HEK293 (cell line): ENCODE results near the gene TIGD3.

Experiments used
- RBAK ChIP-seq: fragments of 450-650 bp; formaldehyde crosslinking; IDR thresholded peaks from 2 replicates; pipeline ENCODE4 v1.5.1; 2016; ENCODE audit warnings: missing biosample characterization, missing genetic modification characterization
- ZNF157 ChIP-seq: fragments of 450-650 bp; formaldehyde crosslinking; IDR thresholded peaks from 2 replicates; pipeline ENCODE4 v1.5.1; 2016; ENCODE audit warnings: missing biosample characterization, missing genetic modification characterization
- ZNF174 ChIP-seq: fragments of 450-650 bp; formaldehyde crosslinking; IDR thresholded peaks from 2 replicates; pipeline ENCODE4 v1.5.0; 2017; ENCODE audit warnings: missing biosample characterization, mild to moderate bottlenecking, missing genetic modification characterization
- ZNF23 ChIP-seq: fragments of 450-650 bp; formaldehyde crosslinking; IDR thresholded peaks from 2 replicates; pipeline ENCODE4 v1.5.1; 2016; ENCODE audit warnings: missing biosample characterization, missing genetic modification characterization, borderline replicate concordance
- ZNF529 ChIP-seq: fragments of 450-650 bp; formaldehyde crosslinking; IDR thresholded peaks from 2 replicates; pipeline ENCODE4 v1.5.1; 2017; ENCODE audit warnings: missing genetic modification characterization, missing biosample characterization; ENCODE audit not compliant: insufficient replicate concordance
- ZNF768 ChIP-seq: fragments of 450-650 bp; formaldehyde crosslinking; IDR thresholded peaks from 2 replicates; pipeline ENCODE4 v1.5.1; 2018; ENCODE audit warnings: missing biosample characterization, mild to moderate bottlenecking, missing genetic modification characterization
- ZNF777 ChIP-seq: fragments of 450-650 bp; formaldehyde crosslinking; IDR thresholded peaks from 2 replicates; pipeline ENCODE4 v1.5.1; 2017; ENCODE audit warnings: missing biosample characterization, missing genetic modification characterization, borderline replicate concordance
- TF ChIP-seq, protein P1 (sequence below): fragments of 450-650 bp; formaldehyde crosslinking; IDR thresholded peaks from 2 replicates; pipeline ENCODE4 v1.5.1; 2016; ENCODE audit warnings: missing biosample characterization, missing genetic modification characterization
- TF ChIP-seq, protein P2 (sequence below): fragments of 450-650 bp; formaldehyde crosslinking; optimal IDR thresholded peaks from 2 replicates; pipeline ENCODE3; 2016; ENCODE audit warnings: missing biosample characterization, mild to moderate bottlenecking, missing genetic modification characterization
- TF ChIP-seq, protein P3 (sequence below): fragments of 450-650 bp; formaldehyde crosslinking; IDR thresholded peaks from 2 replicates; pipeline ENCODE4 v1.5.1; 2016; ENCODE audit warnings: missing biosample characterization, missing genetic modification characterization
- TF ChIP-seq, protein P4 (sequence below): fragments of 450-650 bp; formaldehyde crosslinking; IDR thresholded peaks from 2 replicates; pipeline ENCODE4 v1.5.1; 2016; ENCODE audit warnings: missing biosample characterization, missing genetic modification characterization
- TF ChIP-seq, protein P5 (sequence below): fragments of 450-650 bp; formaldehyde crosslinking; IDR thresholded peaks from 2 replicates; pipeline ENCODE4 v1.5.1; 2016; ENCODE audit warnings: missing biosample characterization, missing genetic modification characterization, borderline replicate concordance

DNA sequence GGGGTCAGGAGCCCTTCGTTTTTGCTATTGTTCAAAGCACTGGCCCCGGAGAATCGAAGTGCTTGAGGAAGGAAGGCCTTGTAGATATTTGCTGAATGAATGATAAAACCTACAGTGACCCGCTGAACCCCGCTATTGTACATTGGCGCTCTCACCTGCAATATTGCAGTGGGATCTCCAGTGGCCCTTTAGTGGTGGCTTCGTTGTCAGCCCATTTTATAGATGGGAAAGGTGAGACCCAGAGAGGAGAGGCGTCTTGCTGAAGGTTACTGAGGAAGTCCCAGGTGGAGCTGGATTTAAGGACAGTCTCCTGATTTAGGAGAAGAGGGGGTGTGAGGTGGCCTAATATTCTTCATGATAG is 38.7 kb upstream of the TIGD3 start:
- TF ChIP-seq, protein P1, sequence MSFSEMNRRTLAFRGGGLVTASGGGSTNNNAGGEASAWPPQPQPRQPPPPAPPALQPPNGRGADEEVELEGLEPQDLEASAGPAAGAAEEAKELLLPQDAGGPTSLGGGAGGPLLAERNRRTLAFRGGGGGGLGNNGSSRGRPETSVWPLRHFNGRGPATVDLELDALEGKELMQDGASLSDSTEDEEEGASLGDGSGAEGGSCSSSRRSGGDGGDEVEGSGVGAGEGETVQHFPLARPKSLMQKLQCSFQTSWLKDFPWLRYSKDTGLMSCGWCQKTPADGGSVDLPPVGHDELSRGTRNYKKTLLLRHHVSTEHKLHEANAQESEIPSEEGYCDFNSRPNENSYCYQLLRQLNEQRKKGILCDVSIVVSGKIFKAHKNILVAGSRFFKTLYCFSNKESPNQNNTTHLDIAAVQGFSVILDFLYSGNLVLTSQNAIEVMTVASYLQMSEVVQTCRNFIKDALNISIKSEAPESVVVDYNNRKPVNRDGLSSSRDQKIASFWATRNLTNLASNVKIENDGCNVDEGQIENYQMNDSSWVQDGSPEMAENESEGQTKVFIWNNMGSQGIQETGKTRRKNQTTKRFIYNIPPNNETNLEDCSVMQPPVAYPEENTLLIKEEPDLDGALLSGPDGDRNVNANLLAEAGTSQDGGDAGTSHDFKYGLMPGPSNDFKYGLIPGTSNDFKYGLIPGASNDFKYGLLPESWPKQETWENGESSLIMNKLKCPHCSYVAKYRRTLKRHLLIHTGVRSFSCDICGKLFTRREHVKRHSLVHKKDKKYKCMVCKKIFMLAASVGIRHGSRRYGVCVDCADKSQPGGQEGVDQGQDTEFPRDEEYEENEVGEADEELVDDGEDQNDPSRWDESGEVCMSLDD (tag by site-specific recombination), result no peak
- TF ChIP-seq RBAK (tag by site-specific recombination), result no peak
- TF ChIP-seq ZNF174 (tag by site-specific recombination), result no peak
- TF ChIP-seq ZNF529, result no peak
- TF ChIP-seq, protein P2, sequence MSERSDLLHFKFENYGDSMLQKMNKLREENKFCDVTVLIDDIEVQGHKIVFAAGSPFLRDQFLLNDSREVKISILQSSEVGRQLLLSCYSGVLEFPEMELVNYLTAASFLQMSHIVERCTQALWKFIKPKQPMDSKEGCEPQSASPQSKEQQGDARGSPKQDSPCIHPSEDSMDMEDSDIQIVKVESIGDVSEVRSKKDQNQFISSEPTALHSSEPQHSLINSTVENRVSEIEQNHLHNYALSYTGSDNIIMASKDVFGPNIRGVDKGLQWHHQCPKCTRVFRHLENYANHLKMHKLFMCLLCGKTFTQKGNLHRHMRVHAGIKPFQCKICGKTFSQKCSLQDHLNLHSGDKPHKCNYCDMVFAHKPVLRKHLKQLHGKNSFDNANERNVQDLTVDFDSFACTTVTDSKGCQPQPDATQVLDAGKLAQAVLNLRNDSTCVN, result no peak
- TF ChIP-seq, protein P3, sequence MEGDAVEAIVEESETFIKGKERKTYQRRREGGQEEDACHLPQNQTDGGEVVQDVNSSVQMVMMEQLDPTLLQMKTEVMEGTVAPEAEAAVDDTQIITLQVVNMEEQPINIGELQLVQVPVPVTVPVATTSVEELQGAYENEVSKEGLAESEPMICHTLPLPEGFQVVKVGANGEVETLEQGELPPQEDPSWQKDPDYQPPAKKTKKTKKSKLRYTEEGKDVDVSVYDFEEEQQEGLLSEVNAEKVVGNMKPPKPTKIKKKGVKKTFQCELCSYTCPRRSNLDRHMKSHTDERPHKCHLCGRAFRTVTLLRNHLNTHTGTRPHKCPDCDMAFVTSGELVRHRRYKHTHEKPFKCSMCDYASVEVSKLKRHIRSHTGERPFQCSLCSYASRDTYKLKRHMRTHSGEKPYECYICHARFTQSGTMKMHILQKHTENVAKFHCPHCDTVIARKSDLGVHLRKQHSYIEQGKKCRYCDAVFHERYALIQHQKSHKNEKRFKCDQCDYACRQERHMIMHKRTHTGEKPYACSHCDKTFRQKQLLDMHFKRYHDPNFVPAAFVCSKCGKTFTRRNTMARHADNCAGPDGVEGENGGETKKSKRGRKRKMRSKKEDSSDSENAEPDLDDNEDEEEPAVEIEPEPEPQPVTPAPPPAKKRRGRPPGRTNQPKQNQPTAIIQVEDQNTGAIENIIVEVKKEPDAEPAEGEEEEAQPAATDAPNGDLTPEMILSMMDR (tag by site-specific recombination), result no peak
- no peak for TF ChIP-seq ZNF777 (tag by site-specific recombination)
- TF ChIP-seq, protein P4, sequence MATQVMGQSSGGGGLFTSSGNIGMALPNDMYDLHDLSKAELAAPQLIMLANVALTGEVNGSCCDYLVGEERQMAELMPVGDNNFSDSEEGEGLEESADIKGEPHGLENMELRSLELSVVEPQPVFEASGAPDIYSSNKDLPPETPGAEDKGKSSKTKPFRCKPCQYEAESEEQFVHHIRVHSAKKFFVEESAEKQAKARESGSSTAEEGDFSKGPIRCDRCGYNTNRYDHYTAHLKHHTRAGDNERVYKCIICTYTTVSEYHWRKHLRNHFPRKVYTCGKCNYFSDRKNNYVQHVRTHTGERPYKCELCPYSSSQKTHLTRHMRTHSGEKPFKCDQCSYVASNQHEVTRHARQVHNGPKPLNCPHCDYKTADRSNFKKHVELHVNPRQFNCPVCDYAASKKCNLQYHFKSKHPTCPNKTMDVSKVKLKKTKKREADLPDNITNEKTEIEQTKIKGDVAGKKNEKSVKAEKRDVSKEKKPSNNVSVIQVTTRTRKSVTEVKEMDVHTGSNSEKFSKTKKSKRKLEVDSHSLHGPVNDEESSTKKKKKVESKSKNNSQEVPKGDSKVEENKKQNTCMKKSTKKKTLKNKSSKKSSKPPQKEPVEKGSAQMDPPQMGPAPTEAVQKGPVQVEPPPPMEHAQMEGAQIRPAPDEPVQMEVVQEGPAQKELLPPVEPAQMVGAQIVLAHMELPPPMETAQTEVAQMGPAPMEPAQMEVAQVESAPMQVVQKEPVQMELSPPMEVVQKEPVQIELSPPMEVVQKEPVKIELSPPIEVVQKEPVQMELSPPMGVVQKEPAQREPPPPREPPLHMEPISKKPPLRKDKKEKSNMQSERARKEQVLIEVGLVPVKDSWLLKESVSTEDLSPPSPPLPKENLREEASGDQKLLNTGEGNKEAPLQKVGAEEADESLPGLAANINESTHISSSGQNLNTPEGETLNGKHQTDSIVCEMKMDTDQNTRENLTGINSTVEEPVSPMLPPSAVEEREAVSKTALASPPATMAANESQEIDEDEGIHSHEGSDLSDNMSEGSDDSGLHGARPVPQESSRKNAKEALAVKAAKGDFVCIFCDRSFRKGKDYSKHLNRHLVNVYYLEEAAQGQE, result no peak
- TF ChIP-seq, protein P5, sequence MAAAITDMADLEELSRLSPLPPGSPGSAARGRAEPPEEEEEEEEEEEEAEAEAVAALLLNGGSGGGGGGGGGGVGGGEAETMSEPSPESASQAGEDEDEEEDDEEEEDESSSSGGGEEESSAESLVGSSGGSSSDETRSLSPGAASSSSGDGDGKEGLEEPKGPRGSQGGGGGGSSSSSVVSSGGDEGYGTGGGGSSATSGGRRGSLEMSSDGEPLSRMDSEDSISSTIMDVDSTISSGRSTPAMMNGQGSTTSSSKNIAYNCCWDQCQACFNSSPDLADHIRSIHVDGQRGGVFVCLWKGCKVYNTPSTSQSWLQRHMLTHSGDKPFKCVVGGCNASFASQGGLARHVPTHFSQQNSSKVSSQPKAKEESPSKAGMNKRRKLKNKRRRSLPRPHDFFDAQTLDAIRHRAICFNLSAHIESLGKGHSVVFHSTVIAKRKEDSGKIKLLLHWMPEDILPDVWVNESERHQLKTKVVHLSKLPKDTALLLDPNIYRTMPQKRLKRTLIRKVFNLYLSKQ (tag by site-specific recombination), result no peak
- TF ChIP-seq ZNF768 (tag by site-specific recombination), result no peak
- TF ChIP-seq ZNF157 (tag by site-specific recombination), result no peak
- no peak for TF ChIP-seq ZNF23
